Thymus (tissue), 11 donors: ENCODE measurements around the gene ARRB1. TPM values are rescaled to one million over a fixed set of nuclear protein-coding genes. Genes with fewer than 3 reads are reported as not detected.

Source experiments
- DNase-seq, 9 donors: peaks; one replicate each; pipeline ENCODE4 v3.0.0-alpha.2; 2013; ENCODE audit warnings: low spot score in 9 of 9, low read depth in 6 of 9, missing footprints in 1 of 9
- H3K27ac ChIP-seq, 2 donors: one replicate each; pipeline ENCODE4 v1.5.1; 2013; ENCODE audit warnings: control low read depth in 1 of 2, low read depth in 1 of 2, low read length in 1 of 2, mild to moderate bottlenecking in 1 of 2, moderate library complexity in 1 of 2
- H3K27me3 ChIP-seq, 2 donors: one replicate each; pipeline ENCODE4 v1.5.1; 2013; ENCODE audit warnings: low read length in 1 of 2; ENCODE audit not compliant: control insufficient read depth in 2 of 2, insufficient read depth in 1 of 2
- H3K36me3 ChIP-seq, 2 donors: one replicate each; pipeline ENCODE4 v1.5.1; 2013; ENCODE audit warnings: low read length in 1 of 2, mild to moderate bottlenecking in 1 of 2, moderate library complexity in 1 of 2; ENCODE audit not compliant: control insufficient read depth in 2 of 2, insufficient read depth in 2 of 2
- H3K4me1 ChIP-seq, 2 donors: one replicate each; pipeline ENCODE4 v1.5.1; 2013; ENCODE audit warnings: low read length in 2 of 2; ENCODE audit not compliant: control insufficient read depth in 2 of 2, insufficient read depth in 2 of 2
- H3K4me3 ChIP-seq, 2 donors: one replicate each; pipeline ENCODE4 v1.5.1; 2013; ENCODE audit warnings: low read length in 2 of 2, control low read depth in 1 of 2, mild to moderate bottlenecking in 1 of 2
- H3K9me3 ChIP-seq, 2 donors: one replicate each; pipeline ENCODE4 v1.5.1; 2013; ENCODE audit warnings: low read length in 1 of 2, mild to moderate bottlenecking in 1 of 2; ENCODE audit not compliant: control insufficient read depth in 2 of 2, insufficient read depth in 1 of 2
- WGBS: extraction: QIAGEN DNeasy Blood & Tissue Kit; methylation state at CpG from one replicate; pipeline ENCODE4 v1.1.7; 2013; 5-methylcytosine and 5-hydroxymethylcytosine counted together
- polyA plus RNA-seq: library from polyadenylated mRNA; stranded (reverse); fragments of 200-250 nt; gene quantifications from one replicate; pipeline ENCODE4 v1.2.3, GENCODE V29; 2013
- total RNA-seq: library from RNA; stranded (reverse); fragments of 120-200 nt; gene quantifications from one replicate; pipeline ENCODE4 v1.2.4, GENCODE V29; 2013
- donor health status: healthy.

The ARRB1 gene
- total and polyA plus RNA-seq, 2 donors = 4.1 to 11.1 TPM

- Histone ChIP-seq H3K27ac (no peak overlapping the region), H3K4me3 (no peak overlapping the region), H3K9me3 (no peaks in the 10 kb centered on the region), H3K4me1 (peaks cover 3 to 12% of the 10 kb centered on the region in 2 donors), H3K27me3 (peaks cover 0 to 13% of the 10 kb centered on the region in 2 donors), H3K36me3 (no peaks in the 10 kb centered on the region)
- WGBS = 94% methylated on average over 2 of the region's 2 CpGs
- no peak for DNase-seq
These were observed 5.2 kb upstream of the ARRB1 start for GRCh38 chr11:75356613-75357012.

GRCh38 chr11:75355051-75355450, 3.6 kb upstream of the ARRB1 start:
- no peak for DNase-seq
- H3K27ac ChIP-seq = no peak overlapping the region
- WGBS = 95% methylated on average over 10 of the region's 10 CpGs

DNA sequence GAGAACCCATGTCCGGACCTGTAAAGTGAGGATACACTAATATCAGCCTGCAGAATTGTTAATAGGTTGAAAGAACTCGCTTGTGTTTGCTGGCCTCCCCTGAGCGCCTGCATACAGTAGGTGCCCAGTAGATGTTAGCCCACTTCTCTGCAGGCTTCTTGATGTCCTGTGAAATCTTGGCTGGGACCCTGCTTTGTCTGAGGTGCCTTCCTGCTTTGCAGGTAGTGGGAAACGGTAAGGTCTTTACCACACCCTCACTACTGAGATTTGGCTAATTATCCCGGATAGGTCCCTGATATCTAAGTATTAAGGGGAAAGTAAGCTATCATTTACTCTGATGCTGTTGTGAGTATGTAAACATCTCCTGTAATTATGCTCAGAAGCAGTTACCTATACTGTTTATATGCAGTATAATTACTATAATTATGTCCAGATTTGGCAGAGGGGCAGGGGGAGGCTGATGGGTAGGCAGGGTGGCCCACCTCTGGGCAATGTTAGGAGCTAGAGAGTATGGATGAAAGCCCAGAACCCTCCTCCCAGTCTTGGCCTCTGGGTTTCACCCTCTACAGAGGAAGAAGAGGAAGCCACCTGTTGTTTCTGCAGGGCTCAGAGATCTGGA, 1.2 kb upstream of the ARRB1 start:
- DNase-seq = no peak
- Histone ChIP-seq H3K27me3 (peaks cover 3 to 27% of the 10 kb centered on the region in 2 donors), H3K27ac (peak overlapping the region in 1 of 2 donors; percentile 63), H3K9me3 (peaks cover 0 to 3% of the 10 kb centered on the region in 2 donors), H3K36me3 (no peaks in the 10 kb centered on the region), H3K4me1 (peaks cover 3 to 42% of the 10 kb centered on the region in 2 donors), H3K4me3 (peak overlapping the region; percentile 50 to 54)
- WGBS = 22% methylated on average over 5 of the region's 5 CpGs

More at GRCh38 chr11:75355051-75355450, 3.6 kb upstream of the ARRB1 start:
- no peaks in the 10 kb centered on the region for H3K36me3 ChIP-seq
- peaks cover 3 to 23% of the 10 kb centered on the region in 2 donors for H3K4me1 ChIP-seq
- peaks cover 3 to 27% of the 10 kb centered on the region in 2 donors for H3K27me3 ChIP-seq
- H3K9me3 ChIP-seq = peaks cover 0 to 3% of the 10 kb centered on the region in 2 donors
- H3K4me3 ChIP-seq = no peak overlapping the region

- Histone ChIP-seq H3K36me3 (no peaks in the 10 kb centered on the region), H3K4me3 (peak overlapping the region; percentile 50 to 54), H3K9me3 (peaks cover 0 to 3% of the 10 kb centered on the region in 2 donors), H3K27ac (peak overlapping the region; percentile 44 to 63), H3K4me1 (peaks cover 3 to 49% of the 10 kb centered on the region in 2 donors), H3K27me3 (peaks cover 3 to 27% of the 10 kb centered on the region in 2 donors)
- WGBS = 1% methylated on average over 64 of the region's 64 CpGs
- DNase-seq = peak in 3 of 9 donors; percentile 38 to 46 (median 43)
These were observed 528 bp upstream of the ARRB1 start for GRCh38 chr11:75351791-75352587.

DNA sequence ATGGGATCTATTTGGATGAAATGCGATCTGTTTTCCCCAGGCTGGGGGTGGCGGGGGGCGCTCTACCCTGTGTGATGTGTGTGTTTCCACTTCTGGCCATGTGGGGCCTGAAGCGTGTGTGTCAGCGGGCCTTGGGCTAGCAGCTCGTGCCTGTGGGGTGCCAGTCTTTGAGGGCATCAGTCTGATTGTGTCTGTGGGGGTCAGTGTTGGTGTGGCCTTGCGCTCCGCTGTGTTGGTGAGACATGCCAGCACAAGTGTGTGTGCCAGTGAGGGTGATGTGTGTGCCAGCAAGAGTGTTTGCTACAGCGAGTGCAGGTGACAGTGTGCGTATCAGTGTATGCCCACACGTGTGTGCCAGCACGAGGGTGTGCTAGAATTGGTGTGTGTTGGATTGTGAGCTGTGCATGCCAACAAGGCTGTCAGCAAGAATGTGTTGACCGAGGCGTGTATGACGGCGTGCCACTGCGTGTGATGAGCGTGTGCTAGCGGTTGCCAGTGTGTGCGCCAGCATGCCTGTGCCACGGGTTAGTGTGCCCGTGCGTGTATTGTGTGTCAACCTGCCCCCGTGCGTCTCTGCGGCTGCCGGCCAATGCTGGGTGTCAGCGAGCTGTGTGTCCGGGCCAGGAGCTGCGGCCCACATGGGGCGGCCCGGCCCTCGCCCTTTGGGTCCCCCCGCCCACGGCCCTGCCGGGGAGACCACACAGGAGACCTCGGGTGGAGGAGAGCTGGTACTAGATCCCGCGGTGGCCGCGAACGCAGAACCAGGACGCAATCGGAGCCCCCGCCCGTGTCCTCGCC, 519 bp downstream of the ARRB1 start:
- no peaks in the 10 kb centered on the region for H3K36me3 ChIP-seq
- peaks cover 3 to 60% of the 10 kb centered on the region in 2 donors for H3K4me1 ChIP-seq
- H3K4me3 ChIP-seq = peak overlapping the region; percentile 40 to 54
- 3% methylated on average over 47 of the region's 47 CpGs for WGBS
- H3K27ac ChIP-seq = peak overlapping the region in 1 of 2 donors; percentile 74
- no peak for DNase-seq
- peaks cover 0 to 3% of the 10 kb centered on the region in 2 donors for H3K9me3 ChIP-seq
- H3K27me3 ChIP-seq = peaks cover 3 to 27% of the 10 kb centered on the region in 2 donors

GRCh38 chr11:75350122-75350742, 1.2 kb downstream of the ARRB1 start:
- WGBS = 27% methylated on average over 9 of the region's 9 CpGs
- DNase-seq = no peak
- Histone ChIP-seq H3K36me3 (no peaks in the 10 kb centered on the region), H3K9me3 (peaks cover 0 to 3% of the 10 kb centered on the region in 2 donors), H3K27me3 (peaks cover 3 to 27% of the 10 kb centered on the region in 2 donors), H3K4me3 (peak overlapping the region in 1 of 2 donors; percentile 40), H3K27ac (peak overlapping the region; percentile 30 to 74), H3K4me1 (peaks cover 3 to 67% of the 10 kb centered on the region in 2 donors)

- H3K4me1 ChIP-seq = peaks cover 7 to 73% of the 10 kb centered on the region in 2 donors
- no peak overlapping the region for H3K27ac ChIP-seq
- H3K9me3 ChIP-seq = peaks cover 0 to 3% of the 10 kb centered on the region in 2 donors
- peak overlapping the region in 1 of 2 donors; percentile 40 for H3K4me3 ChIP-seq
- WGBS = 92% methylated on average over 4 of the region's 4 CpGs
- H3K36me3 ChIP-seq = no peaks in the 10 kb centered on the region
- peaks cover 3 to 27% of the 10 kb centered on the region in 2 donors for H3K27me3 ChIP-seq
- DNase-seq = no peak
These were observed 1.8 kb downstream of the ARRB1 start for GRCh38 chr11:75349521-75350116.
